Skin epidermis (tissue), 12 donors: Measurements from ENCODE around the gene FAM43A.

Experiments used
- H3K27ac ChIP-seq, 21 experiments: fragments of 200-600 bp; sonication (generic) in 11 of 21; one replicate each; pipeline ENCODE4 v1.5.0; 2020; ENCODE audit warnings: mild to moderate bottlenecking in 3 of 21, inconsistent platforms in 2 of 21, moderate library complexity in 2 of 21
- H3K4me3 ChIP-seq, 7 experiments: fragments of 200-600 bp; sonication (generic) in 2 of 7; one replicate each; pipeline ENCODE4 v1.5.0; 2020; ENCODE audit warnings: inconsistent platforms in 2 of 7, mild to moderate bottlenecking in 2 of 7, moderate library complexity in 1 of 7

The FAM43A gene

DNA sequence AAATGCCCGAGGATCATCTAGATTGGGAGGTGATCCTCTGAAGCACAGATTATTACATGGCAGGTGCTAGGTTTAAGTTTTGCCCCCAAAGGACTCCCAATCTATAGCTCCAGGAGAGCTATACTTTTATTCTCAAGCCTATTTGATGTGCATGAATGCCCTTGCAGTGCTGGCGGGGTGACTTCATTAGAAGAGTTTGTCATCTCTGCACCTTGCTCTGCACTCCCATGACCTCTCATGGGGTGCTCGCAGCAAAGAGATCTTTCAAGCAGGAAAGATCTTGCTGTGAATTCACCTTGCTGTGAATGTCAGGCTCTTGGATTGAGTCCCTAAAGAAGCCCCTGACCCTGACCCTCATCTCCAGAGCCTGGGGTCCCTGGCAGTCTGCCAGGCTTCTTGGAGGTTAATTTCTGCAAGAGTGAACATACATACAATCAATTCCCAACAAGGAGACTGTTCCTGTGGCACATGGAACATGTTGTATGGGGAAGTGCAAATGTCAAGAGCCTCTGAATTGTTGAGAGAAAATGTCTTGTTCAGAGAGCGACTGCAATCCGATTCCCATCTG, 45.9 kb downstream of the FAM43A start:
- Histone ChIP-seq H3K27ac (no peak overlapping the region), H3K4me3 (no peak overlapping the region)

DNA sequence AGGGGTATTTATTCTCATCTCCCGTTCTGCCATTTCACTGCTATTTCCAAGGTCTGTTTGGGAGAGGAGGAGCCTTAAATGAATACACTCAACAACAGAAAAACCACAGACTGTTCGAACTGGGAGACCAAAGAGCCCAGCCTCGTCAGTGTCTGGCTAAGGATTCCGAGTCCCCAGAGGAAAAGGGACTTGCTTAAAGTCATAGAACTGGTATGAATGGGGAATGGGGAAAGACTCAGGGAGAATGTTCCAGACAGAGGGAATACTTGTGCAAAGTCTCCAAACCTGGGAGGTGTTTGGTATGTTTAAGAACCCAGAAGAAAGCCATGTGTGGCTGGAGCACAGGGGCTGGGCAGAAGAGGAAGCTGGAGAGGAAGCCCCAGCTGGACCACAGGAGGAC, 46.9 kb downstream of the FAM43A start:
- Histone ChIP-seq H3K4me3 (no peak overlapping the region), H3K27ac (no peak overlapping the region)

DNA sequence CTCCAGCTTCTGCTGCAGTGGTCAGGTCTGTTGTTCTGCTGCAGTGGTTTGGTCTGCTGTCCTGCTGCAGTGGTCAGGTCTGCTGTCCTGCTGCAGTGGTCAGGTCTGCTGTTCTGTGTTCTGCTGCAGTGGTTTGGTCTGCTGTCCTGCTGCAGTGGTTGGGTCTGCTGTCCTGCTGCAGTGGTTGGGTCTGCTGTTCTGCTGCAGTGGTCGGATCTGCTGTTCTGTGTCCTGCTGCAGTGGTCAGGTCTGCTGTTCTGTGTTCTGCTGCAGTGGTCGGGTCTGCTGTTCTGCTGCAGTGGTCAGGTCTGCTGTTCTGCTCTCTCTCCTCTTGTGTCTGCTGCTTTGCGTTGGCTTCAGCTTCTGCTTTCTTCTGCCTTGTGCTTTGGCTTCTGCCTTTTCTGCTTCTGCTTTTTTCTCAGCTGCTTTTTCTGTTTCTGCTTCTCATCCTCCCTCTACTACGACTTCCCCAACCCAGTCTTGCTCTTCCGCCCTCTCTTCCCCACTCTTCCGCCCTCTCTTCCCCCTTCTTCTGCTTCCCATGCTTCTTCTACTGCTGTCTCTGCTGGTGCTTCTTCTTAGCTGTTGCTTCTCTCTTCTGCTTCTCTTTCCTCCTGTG, 50.7 kb downstream of the FAM43A start:
- peak overlapping the region in 3 of 21 experiments; percentile 5 to 51 (median 44) for H3K27ac ChIP-seq
- H3K4me3 ChIP-seq, result no peak overlapping the region

DNA sequence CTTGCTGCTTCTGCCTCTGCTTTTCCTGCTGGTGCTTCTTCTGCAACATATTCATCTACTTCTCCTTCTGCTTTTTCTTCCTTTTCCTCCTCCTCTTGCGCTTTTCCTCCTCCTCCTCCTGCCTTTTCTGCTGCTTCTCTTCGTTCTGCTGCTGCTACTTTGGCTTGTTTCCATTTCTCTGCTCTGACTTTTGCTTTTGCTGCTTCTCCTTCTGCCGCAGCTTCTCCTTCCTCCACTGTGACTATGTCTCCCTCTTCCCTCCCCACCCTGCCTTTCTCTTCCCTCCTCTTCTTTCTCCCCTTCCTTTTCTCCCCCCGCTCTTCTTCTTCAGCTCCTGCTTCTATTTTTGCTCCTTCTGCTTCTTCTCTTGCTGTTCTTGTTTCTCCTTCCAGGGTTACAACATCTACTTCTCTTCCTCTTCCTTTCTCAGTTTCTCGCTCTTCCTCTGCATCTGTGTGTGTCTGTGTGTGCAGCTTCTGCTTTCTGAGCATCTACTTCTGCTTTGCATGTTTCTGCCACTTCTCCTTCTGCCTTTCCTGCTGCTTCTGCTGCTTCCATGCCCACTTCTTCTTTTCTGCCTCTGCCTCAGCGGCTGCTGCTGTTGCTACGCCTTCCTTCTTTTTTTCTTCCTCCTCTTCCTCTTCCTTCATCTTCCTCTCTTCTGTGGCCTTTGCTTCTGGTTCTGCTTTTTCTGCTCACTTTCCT, 51.4 kb downstream of the FAM43A start:
- no peak overlapping the region for H3K4me3 ChIP-seq
- peak overlapping the region in 2 of 21 experiments; percentile 44 to 51 for H3K27ac ChIP-seq
